ENCODE data around the gene TAT.
"Not testable (repeated sequence)": the region's sequence is repeated elsewhere in the genome, so short reads cannot be mapped to it uniquely, and the experiment has no call there.

The TAT gene

GRCh38 chr16:71576971-71577370 is at the start of gene TAT:
TSS of gene TAT (minus strand) at chr16:71577092. CDS start at chr16:71576415, 677 bp downstream.
- DNase-seq, result no peak

- peak; percentile 42 for DNase-seq
Measured at GRCh38 chr16:71626018-71626857, 49.3 kb upstream of the TAT start, which contains the start of gene MARVELD3. TSS of gene MARVELD3 (plus strand) at chr16:71626184. CDS start at chr16:71626230, 46 bp downstream.

- no peak for DNase-seq
Measured at GRCh38 chr16:71625113-71625850, 48.4 kb upstream of the TAT start.

GRCh38 chr16:71623597-71623996 is 46.7 kb upstream of the TAT start:
- no peak for DNase-seq

- DNase-seq, result no peak
Measured at GRCh38 chr16:71622088-71622487, 45.2 kb upstream of the TAT start.

GRCh38 chr16:71618429-71618828 is 41.5 kb upstream of the TAT start:
- DNase-seq, result no peak

- DNase-seq, result not testable (repeated sequence)
Measured at GRCh38 chr16:71614956-71615355, 38.1 kb upstream of the TAT start.

GRCh38 chr16:71610936-71611871 is 34.3 kb upstream of the TAT start:
- DNase-seq, result peak; percentile 47

- no peak for DNase-seq
Measured at GRCh38 chr16:71610447-71610846, 33.6 kb upstream of the TAT start.

- no peak for DNase-seq
Measured at GRCh38 chr16:71609066-71609465, 32.2 kb upstream of the TAT start.

- no peak for DNase-seq
Measured at GRCh38 chr16:71600822-71601221, 23.9 kb upstream of the TAT start.

- not testable (repeated sequence) for DNase-seq
Measured at GRCh38 chr16:71598426-71598825, 21.5 kb upstream of the TAT start.

GRCh38 chr16:71595340-71595826 is 18.5 kb upstream of the TAT start:
- not testable (repeated sequence) for DNase-seq

- DNase-seq, result no peak
Measured at GRCh38 chr16:71594000-71594646, 17.2 kb upstream of the TAT start.

GRCh38 chr16:71593048-71593999 is 16.4 kb upstream of the TAT start:
- DNase-seq, result no peak

- no peak for DNase-seq
Measured at GRCh38 chr16:71591917-71592316, 15.0 kb upstream of the TAT start.

GRCh38 chr16:71590584-71590983 is 13.7 kb upstream of the TAT start:
- DNase-seq, result no peak

GRCh38 chr16:71590071-71590470 is 13.2 kb upstream of the TAT start:
- DNase-seq, result not testable (repeated sequence)

- DNase-seq, result not testable (repeated sequence)
Measured at GRCh38 chr16:71589334-71589733, 12.4 kb upstream of the TAT start.

GRCh38 chr16:71585318-71585703 is 8.4 kb upstream of the TAT start:
- no peak for DNase-seq
